Stomach (tissue), 9 donors: ENCODE results near the gene MAF. TPM values are rescaled to one million over a fixed set of nuclear protein-coding genes. Genes with fewer than 3 reads are reported as not detected.

ENCODE experiments used
- DNase-seq, 2 donors: peaks; one replicate each; pipeline versions ENCODE4 v3.0.0 to v3.0.0-alpha.2; 2013 to 2019
- H3K27ac ChIP-seq, 5 donors: fragments of 200-600 bp in 4 of 5; sonication (generic) in 4 of 5; one replicate each; pipeline ENCODE4 v1.5.1; 2013 to 2019; ENCODE audit warnings: mild to moderate bottlenecking in 1 of 5, moderate library complexity in 1 of 5
- H3K27me3 ChIP-seq, 3 donors: fragments of 200-600 bp; sonication (generic); one replicate each; pipeline ENCODE4 v1.5.1; 2017 to 2019; ENCODE audit warnings: mixed run types in 1 of 3
- H3K36me3 ChIP-seq, 4 donors: fragments of 200-600 bp; sonication (generic); 1 replicate in 3 of 4; 2 replicates in 1 of 4; pipeline ENCODE4 v1.5.1; 2016 to 2019
- H3K4me1 ChIP-seq, 4 donors: fragments of 200-600 bp; sonication (generic); one replicate each; pipeline ENCODE4 v1.5.1; 2016 to 2019
- H3K4me3 ChIP-seq, 4 donors: fragments of 200-600 bp; sonication (generic) in 3 of 4; one replicate each; pipeline ENCODE4 v1.5.1; 2016 to 2019; ENCODE audit warnings: mild to moderate bottlenecking in 1 of 4
- H3K9me3 ChIP-seq, 4 donors: fragments of 200-600 bp; sonication (generic); one replicate each; pipeline ENCODE4 v1.5.1; 2016 to 2019
- CTCF ChIP-seq, 7 experiments: fragments of 450-650 bp in 4 of 7; fragments of 200-600 bp in 3 of 7; sonication (generic) in 3 of 7; IDR thresholded peaks; one replicate each; pipeline ENCODE4 v1.5.1; 2016 to 2019; ENCODE audit warnings: antibody characterized with exemption in 7 of 7, control low read depth in 2 of 7, mild to moderate bottlenecking in 1 of 7
- EP300 ChIP-seq: sonication (generic); formaldehyde crosslinking; IDR thresholded peaks from one replicate; pipeline ENCODE4 v1.6.1; 2017; ENCODE audit warnings: antibody characterized with exemption
- POLR2A ChIP-seq, 4 donors: fragments of 450-650 bp; IDR thresholded peaks; one replicate each; pipeline ENCODE4 v1.6.1; 2016; ENCODE audit warnings: antibody characterized with exemption in 4 of 4, control low read depth in 2 of 4, mild to moderate bottlenecking in 1 of 4, moderate library complexity in 1 of 4
- POLR2AphosphoS5 ChIP-seq, 3 donors: sonication (generic); formaldehyde crosslinking; IDR thresholded peaks; one replicate each; pipeline ENCODE4 v1.6.1; 2016; ENCODE audit warnings: antibody characterized with exemption in 3 of 3
- WGBS, 5 donors: extraction: QIAGEN DNeasy Blood & Tissue Kit in 3 of 5; methylation state at CpG; one replicate each; pipeline versions ENCODE4 v1.1.5 to v1.1.7; 2013 to 2018; 5-methylcytosine and 5-hydroxymethylcytosine counted together
- intact Hi-C: fragments of 100-400 bp; cut with DNase I; formaldehyde crosslinking; loops from one replicate; pipeline ENCODE4 v1.15.1; 2023; ENCODE audit warnings: low total_unique reads
- polyA plus RNA-seq, 3 donors: library from polyadenylated mRNA; stranded (reverse); fragments of 200-250 nt; gene quantifications; one replicate each; pipeline ENCODE4 v1.2.3, GENCODE V29; 2013
- total RNA-seq, 5 donors: library from RNA; depleted of rRNA; stranded (reverse); fragments of >200 nt; gene quantifications; one replicate each; pipeline versions ENCODE4 v1.1.0 to v1.2.3, GENCODE V29; 2014 to 2016
- donor health status: healthy with polysubstance abuse.
- donor health status: Bipolar disorder and iron deficiency.
- donor health status: healthy.

The MAF gene
- total and polyA plus RNA-seq, 8 donors: 7.5 to 159 (median 14.2) TPM

GRCh38 chr16:79644971-79645667 lies 44.6 kb upstream of the MAF start:
- H3K4me3 ChIP-seq: no peak overlapping the region
- no peak overlapping the region for H3K27ac ChIP-seq
- WGBS, 5 donors: 91 to 94% (median 93%) methylated on average over 6 of the region's 6 CpGs
- no peak for DNase-seq
- no peaks in the 10 kb centered on the region for H3K27me3 ChIP-seq
- no peak for TF ChIP-seq EP300
- no peak for TF ChIP-seq CTCF (IDR thresholded peaks at IDR 0.05)
- TF ChIP-seq POLR2AphosphoS5 (IDR thresholded peaks at IDR 0.05): no peak
- TF ChIP-seq POLR2A (IDR thresholded peaks at IDR 0.05): no peak
- H3K4me1 ChIP-seq: peaks cover 5 to 11% (median 10%) of the 10 kb centered on the region in 4 donors
- H3K36me3 ChIP-seq: no peaks in the 10 kb centered on the region
- no peaks in the 10 kb centered on the region for H3K9me3 ChIP-seq
- intact Hi-C loops: no loop called here

- Histone ChIP-seq H3K9me3 (no peaks in the 10 kb centered on the region), H3K4me1 (peaks cover 5 to 22% (median 11%) of the 10 kb centered on the region in 4 donors), H3K27me3 (no peaks in the 10 kb centered on the region), H3K36me3 (no peaks in the 10 kb centered on the region), H3K27ac (no peak overlapping the region), H3K4me3 (no peak overlapping the region)
- WGBS, 5 donors: 71 to 95% (median 91%) methylated on average over 4 of the region's 4 CpGs
- intact Hi-C loops: no loop called here
- DNase-seq: no peak
- TF ChIP-seq CTCF (IDR thresholded peaks at IDR 0.05): no peak
These were observed 42.1 kb upstream of the MAF start for GRCh38 chr16:79642652-79643051.

GRCh38 chr16:79640513-79641360 lies 40.2 kb upstream of the MAF start:
- intact Hi-C loops: no loop called here
- Histone ChIP-seq H3K36me3 (no peaks in the 10 kb centered on the region), H3K27me3 (no peaks in the 10 kb centered on the region), H3K4me1 (peaks cover 5 to 22% (median 11%) of the 10 kb centered on the region in 4 donors), H3K9me3 (no peaks in the 10 kb centered on the region), H3K27ac (peak overlapping the region in 1 of 5 donors; percentile 16), H3K4me3 (peak overlapping the region in 1 of 4 donors; percentile 1)
- TF ChIP-seq EP300 (no peak), CTCF (IDR thresholded peaks at IDR 0.05) (no peak), POLR2AphosphoS5 (IDR thresholded peaks at IDR 0.05) (no peak), POLR2A (IDR thresholded peaks at IDR 0.05) (no peak)
- 12 to 26% (median 15%) methylated on average over 16 of the region's 16 CpGs for WGBS, 5 donors
- DNase-seq: peak in 1 of 2 donors; percentile 64

- Histone ChIP-seq H3K27ac (peak overlapping the region in 1 of 5 donors; percentile 41), H3K9me3 (no peaks in the 10 kb centered on the region), H3K36me3 (no peaks in the 10 kb centered on the region), H3K27me3 (no peaks in the 10 kb centered on the region), H3K4me1 (peaks cover 5 to 22% (median 11%) of the 10 kb centered on the region in 4 donors), H3K4me3 (no peak overlapping the region)
- 39 to 71% (median 62%) methylated on average over 13 of the region's 13 CpGs for WGBS, 5 donors
- peak; percentile 40 to 71 for DNase-seq
- no peak for TF ChIP-seq CTCF (IDR thresholded peaks at IDR 0.05)
- peak in 1 of 3 donors; percentile 45 for TF ChIP-seq POLR2AphosphoS5 (IDR thresholded peaks at IDR 0.05)
- TF ChIP-seq EP300: no peak
- no peak for TF ChIP-seq POLR2A (IDR thresholded peaks at IDR 0.05)
- intact Hi-C loops: no loop called here
These were observed 39.2 kb upstream of the MAF start for GRCh38 chr16:79639576-79640311.
